Right lung (tissue), 5 donors: ENCODE results near the gene TOP3B. TPM values are rescaled to one million over a fixed set of nuclear protein-coding genes. Genes with fewer than 3 reads are reported as not detected.

Experiments
- DNase-seq, 2 donors: peaks; one replicate each; pipeline ENCODE4 v3.0.0-alpha.2; 2013
- polyA plus RNA-seq, 5 donors: library from polyadenylated mRNA; unstranded; fragments of 120-200 nt; gene quantifications; one replicate each; pipeline versions ENCODE4 v1.2.1 to v1.2.3, GENCODE V29; 2013; ENCODE audit warnings: inconsistent platforms in 1 of 5, low replicate concordance in 1 of 5; ENCODE audit not compliant: insufficient read length in 5 of 5, insufficient read depth in 1 of 5

The TOP3B gene
- polyA plus RNA-seq, 5 donors, result 26.5 to 32.3 (median 28.4) TPM

DNA sequence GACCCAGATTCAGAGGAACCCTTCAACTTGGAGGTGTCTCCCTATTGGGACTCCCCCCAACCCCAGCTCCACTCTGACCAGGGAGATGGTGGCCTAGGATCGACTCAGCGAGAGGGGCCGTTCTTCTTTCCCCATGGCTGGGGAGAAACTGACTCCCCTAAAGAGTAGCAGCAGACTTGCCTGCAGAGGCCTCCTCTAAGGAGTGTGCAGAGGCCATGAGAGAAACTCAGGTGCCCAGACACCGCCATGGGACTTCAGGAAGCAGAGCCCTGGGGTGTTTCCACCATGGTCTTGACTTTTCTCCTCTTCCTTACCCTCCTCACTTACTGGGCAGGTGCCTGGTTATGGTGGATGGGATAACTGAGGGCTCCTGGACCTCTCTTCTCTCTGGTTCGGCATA lies 2.6 kb upstream of the TOP3B start:
- DNase-seq, result no peak

DNA sequence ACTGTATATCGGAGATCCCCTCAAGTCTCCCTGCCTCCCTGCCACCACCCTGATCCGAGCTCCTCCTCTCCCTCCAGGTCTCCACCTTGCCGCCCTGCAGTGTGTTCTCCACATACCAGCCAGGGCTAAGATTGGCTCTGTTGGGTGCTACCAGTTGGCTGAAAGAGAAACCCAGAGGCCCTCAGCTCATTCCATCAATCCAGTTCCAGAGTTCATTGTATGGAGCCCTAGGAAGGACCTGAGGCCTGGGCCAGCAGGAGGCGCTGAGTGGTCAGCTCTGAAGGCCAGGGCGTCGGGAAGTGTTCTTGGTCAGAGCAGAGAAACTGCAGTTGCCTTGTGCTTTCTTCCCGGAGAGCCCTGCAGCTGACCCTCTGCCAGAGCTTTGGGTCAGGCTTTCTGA lies 2.2 kb upstream of the TOP3B start:
- no peak for DNase-seq

GRCh38 chr22:21981874-21982273 lies 713 bp downstream of the TOP3B start:
- no peak for DNase-seq

GRCh38 chr22:21980547-21980946 lies 2.0 kb downstream of the TOP3B start:
- DNase-seq, result no peak

DNA sequence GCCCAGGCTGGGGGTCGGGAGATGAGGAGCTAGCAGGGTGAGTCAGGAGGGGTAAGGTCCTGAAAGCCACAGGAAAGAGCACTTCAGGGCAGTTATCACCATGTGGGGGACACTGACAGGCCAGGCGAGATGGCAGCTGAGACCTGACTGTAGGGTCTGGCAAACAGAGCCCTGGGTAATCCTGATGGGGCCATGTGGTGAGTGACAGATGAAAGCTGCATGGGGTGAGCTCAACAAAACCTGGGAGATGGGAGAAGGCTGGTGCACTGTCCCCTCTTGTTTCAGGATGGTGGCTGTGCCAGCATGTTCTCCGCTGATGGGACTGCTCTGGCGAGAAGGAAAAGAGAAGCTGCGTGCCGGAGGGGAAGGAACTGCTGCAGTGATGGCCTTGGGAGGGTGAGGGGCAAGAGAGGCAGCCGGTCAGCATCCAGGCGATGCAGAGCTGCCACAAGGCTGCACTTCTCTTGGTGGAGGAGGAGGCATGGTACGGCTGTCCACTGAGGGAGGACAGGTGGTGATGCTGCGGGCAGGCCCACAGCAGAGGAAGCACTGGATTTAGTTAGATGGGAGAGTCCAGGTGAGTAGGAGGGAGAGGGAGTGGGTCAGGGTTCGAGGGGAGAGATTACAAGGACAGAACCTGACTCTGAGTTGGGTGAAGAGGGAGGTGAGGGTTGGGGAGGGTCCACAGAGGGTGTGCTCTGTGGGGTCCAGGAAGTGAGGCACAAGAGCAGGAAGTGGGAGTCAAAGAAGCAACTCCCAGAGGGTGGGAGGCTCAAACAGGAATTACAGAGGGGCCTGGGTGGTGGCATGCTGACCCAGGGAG lies 3.8 kb downstream of the TOP3B start:
- no peak for DNase-seq

DNA sequence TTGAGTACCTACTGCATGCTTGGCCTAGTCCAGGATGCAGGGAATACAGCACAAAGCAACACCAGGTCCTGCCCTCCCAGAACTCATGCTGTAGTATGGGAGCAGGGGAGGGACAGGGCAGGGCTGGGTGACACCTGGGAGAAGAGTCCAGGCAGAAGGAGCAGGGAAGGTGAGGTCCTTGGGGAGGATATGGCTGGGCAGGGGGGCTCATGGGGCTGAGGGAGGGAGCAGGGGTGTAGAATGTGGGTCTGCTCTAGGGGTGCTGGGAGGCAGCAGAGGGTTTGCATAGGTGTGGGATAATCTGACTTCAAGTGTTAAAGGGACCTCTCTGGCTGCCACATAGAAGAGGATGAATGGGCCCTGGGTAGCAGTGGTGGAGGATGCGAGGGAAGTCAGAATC lies 4.8 kb downstream of the TOP3B start:
- no peak for DNase-seq

- no peak for DNase-seq
Observed at GRCh38 chr22:21975854-21976345, 6.7 kb downstream of the TOP3B start.

GRCh38 chr22:21975273-21975672 lies 7.3 kb downstream of the TOP3B start:
- DNase-seq, result no peak

DNA sequence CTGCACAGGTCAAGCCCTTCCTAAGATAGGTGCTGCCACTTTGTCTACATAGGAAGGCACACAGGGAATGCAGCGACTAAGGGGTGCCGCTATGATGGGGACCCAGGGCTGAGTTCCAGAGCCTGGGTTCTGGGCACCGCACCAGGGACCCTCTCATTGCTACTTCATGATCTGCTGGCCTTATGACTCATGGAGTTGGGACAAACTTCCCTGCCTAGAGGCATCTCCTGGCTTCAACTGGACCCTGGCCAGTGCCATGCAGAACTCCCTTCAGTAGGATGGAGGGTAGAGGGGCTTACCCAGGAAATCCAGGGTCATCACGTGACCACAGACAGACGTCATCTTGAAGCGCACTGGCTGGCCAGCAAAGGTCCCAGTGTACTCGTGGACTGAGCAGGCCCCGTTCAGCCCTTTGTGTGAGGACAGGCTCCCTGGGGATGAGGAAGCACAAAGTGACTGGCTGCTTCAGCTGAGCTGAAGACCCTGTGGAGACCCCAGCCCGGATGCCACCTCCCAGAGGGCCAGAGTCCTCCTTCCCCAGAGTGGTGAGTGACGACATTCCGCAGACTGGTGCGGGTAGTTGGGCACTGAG lies 8.4 kb downstream of the TOP3B start:
- no peak for DNase-seq

GRCh38 chr22:21972806-21973205 lies 9.8 kb downstream of the TOP3B start:
- DNase-seq, result no peak

DNA sequence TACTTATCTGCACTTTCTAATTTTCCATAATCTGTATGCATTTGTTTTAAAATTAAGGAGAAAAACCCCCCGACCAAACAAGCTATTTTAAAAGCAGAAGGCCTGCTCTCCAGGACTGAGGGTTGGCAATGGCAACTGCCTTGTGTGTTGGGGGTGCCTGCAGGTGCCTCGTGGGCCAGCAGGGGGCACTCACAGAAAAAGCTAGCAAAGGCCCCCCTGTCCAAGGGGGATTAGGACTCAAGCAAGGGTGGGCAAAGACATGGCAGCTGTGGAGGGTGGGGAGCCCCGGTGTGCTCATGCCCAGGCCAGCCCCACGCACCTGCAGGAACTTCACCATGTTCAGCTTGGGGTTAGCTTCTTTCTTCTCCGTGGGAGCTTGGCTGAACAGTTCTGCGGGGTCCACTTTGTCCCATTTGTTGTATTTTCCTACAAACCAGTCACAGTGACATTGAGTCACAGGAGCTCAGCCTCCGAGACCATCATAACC lies 10.3 kb downstream of the TOP3B start:
- DNase-seq, result no peak

DNA sequence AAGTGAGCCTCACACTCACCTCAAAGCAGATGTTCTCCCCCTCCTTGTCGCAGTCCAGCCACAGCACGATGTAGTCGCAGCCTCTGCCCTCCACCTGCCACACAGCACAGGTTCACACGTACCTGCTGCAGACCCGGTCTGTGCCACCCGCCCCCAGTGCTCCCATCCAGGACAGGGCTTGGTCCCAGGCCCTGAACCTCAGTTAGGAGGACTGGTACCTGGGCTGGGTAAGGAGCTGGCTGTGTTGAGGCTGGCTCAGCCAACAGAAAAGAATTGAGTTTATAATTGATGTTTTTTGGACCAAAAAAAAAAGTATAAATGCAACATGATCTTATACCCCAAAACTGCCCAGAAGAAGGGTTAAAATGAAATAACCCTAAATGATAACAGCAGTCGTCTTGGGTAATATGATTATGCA lies 10.7 kb downstream of the TOP3B start:
- DNase-seq, result no peak

GRCh38 chr22:21970800-21971617 lies 11.6 kb downstream of the TOP3B start:
- DNase-seq, result no peak

DNA sequence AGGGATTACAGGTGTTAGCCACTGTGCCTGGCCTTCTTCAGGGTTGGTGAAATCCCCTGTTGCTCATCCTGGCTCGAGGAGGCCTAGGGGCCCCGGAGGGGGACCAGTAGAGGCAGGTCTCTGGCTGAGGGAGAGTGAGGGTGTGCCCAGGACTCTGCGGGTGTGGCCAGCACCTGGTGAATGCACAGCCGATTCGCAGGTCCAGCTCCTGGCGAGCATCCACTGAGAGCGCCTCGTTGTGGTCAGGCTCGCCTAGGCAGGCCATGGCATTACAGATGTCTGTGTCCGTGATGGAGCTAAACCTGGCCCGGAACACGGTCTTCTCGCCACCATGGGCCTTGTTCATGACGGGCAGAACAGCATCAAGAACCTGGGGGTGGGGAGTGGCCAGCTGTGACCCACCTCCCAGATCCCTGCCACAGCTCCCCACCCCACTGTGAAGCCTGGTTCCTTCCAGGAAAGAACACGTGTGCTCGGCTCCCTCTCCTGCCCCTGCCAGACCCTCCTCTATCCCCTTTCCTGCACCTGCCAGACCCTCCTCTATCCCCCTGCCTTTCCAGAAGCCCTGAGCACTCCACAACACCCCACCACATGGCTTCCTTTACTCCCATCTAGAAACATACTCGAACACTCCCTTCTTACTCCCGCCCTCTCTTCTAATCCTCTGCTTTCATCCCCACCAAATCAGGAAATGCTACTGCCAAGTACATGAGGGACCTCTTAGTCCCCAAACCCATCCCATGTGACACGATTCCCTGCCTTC lies 12.4 kb downstream of the TOP3B start:
- DNase-seq, result no peak

DNA sequence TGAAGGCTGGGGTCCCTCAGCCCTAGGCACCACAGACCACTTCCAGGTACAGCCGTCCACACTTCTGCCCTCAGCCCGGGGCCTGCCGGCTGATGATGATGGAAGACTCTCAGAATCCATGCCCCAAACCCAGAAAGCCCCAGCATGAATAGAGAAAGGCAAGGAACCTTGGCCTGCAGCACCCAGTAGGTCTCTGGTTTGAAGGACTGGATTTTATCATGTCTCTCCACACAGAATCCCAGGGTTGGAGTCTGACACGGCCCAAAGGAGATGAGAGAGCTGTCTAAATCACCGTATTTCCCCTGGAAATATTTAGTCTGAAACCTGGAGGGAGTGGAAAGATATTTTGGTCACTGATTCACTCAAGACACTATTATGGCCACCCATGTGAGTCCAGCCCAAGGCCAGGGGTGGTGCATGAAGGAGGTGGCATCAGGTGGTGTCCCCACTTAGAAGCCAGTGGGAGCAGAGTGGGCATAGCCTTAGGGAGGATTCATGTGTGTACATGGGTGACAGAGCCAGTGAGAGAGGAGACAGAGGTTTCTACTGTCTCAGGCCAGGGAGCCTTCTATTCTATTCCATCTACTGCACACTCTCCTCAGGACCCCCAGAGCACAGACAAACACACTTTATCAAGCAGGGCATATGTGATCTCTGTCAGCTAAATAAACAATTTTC lies 14.0 kb downstream of the TOP3B start:
- no peak for DNase-seq

DNA sequence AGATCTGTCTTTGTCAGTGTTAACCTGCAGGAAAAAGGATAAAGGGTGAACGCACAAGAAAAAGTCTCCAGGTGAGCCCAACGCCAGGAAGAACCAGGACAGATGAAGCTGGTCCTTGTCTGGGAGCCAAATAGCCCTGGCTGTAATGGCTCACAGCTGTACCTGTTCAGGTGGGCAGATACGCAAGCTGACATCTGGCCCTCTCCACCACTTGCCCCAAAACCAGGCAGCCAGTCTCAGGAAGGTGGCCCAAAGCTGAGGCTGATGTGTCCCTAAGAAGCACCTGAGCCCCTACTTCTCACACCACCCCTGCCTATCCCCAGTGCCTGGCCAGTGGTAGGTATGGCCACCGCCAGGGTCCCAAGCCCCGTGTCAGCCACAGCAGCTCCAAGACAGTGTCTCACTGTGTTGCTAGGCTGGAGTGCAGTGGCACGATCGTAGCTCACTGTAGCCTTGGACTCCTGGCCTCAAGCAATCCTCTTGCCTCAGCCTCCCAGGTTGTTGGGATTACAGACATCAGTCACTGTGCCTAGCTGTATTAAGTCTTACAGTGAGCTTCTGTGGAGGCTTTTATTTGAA lies 14.8 kb downstream of the TOP3B start:
- no peak for DNase-seq

DNA sequence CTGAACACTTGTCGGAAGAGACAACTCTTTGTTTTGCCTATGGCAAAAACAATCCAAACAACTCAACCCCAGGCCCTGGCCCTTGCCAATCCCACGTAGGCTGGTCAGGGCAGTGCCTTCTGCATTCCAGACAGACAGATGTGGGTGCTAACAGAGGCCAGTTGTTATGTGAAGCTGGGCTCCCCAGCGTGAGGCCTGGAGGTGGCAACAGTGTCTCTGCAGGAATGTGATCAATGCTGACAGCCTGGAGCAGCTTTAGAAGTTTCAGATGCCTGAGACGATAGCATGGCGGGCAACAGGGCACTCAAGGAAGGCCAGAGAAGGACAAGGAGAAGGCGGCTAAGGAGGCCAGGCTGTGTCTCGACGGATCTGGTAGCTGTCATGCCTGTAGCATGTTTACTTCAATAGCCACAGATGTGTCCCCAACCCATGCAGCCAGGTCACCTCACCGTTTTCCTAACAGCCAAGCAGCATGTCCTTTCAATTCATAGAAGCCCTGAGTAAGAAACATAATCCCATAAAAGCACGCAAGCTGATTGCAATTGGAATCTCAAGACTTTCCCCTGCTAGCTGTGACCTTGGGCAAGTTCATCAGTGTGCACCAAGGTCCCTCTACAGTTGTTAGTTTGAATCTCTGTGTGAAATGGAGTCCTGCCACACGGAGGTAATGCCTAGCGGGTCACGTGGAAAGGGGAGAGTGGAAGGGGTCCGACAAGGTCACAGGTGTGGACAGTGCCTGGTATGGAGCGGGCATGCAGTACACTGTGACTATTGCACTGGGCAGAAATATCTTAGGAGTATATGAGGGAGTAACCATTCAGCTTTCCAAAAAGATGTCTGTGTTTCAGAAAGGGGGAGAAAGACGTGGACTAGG lies 15.7 kb downstream of the TOP3B start:
- DNase-seq, result no peak

DNA sequence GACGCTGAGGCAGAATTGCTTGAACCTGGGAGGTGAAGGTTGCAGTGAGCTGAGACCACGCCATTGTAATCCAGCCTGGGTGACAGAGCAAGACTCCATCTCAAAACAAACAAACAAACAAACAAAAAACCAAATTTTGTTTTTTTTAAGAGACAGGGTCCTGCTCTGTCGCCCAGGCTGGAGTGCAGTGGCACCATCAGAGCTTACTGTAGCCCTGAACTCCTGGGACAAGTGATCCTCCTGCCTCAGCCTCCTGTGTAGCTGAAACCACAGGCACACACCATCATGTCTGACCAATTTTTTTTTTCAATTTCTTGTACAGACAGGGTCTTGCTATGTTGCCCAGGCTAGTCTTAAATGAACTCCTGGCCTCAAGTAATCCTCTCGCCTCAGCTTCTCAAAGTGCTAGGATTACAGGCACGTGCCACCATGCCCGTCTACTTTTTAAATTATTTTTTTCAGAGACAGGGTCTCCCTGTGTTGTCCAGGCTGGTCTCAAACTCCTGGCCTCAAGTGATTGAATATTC lies 16.8 kb downstream of the TOP3B start:
- no peak for DNase-seq

GRCh38 chr22:21964918-21965484 lies 17.6 kb downstream of the TOP3B start:
- DNase-seq, result no peak
